ENCODE measurements around the gene CMSS1.

Gene CMSS1

GRCh38 chr3:99883138-99883461 is 65.4 kb downstream of the CMSS1 start:
- no peaks in the 10 kb centered on the region for H3K27me3 ChIP-seq (ENCODE audit: control insufficient read depth, insufficient read depth, low read length)
- H3K4me1 ChIP-seq: peaks cover 8% of the 10 kb centered on the region
- no peaks in the 10 kb centered on the region for H3K9me3 ChIP-seq (ENCODE audit: control insufficient read depth, low read length)
- no peak overlapping the region for H3K4me2 ChIP-seq (ENCODE audit: low read length)
- no peak overlapping the region for H2AFZ ChIP-seq
- no peak for TF ChIP-seq CTCF (IDR thresholded peaks at IDR 0.05)
- H3K36me3 ChIP-seq (ENCODE audit: control insufficient read depth, insufficient read depth, low read length): no peaks in the 10 kb centered on the region
- H3K9ac ChIP-seq: no peak overlapping the region
- H3K27ac ChIP-seq: no peak overlapping the region
- H3K4me3 ChIP-seq (ENCODE audit: low read depth, low read length): no peak overlapping the region
- H3K79me2 ChIP-seq: no peaks in the 10 kb centered on the region

- Histone ChIP-seq H3K4me2 (ENCODE audit: low read length) (no peak overlapping the region), H3K4me1 (peaks cover 8% of the 10 kb centered on the region), H3K27me3 (ENCODE audit: control insufficient read depth, insufficient read depth, low read length) (no peaks in the 10 kb centered on the region), H3K9me3 (ENCODE audit: control insufficient read depth, low read length) (no peaks in the 10 kb centered on the region), H3K4me3 (ENCODE audit: low read depth, low read length) (no peak overlapping the region), H3K36me3 (ENCODE audit: control insufficient read depth, insufficient read depth, low read length) (no peaks in the 10 kb centered on the region), H3K27ac (no peak overlapping the region), H2AFZ (no peak overlapping the region), H3K79me2 (no peaks in the 10 kb centered on the region), H3K9ac (no peak overlapping the region)
- TF ChIP-seq CTCF (IDR thresholded peaks at IDR 0.05): no peak
These were observed 66.0 kb downstream of the CMSS1 start for GRCh38 chr3:99883693-99884092.

GRCh38 chr3:99884484-99884883 is 66.8 kb downstream of the CMSS1 start:
- H3K27ac ChIP-seq: no peak overlapping the region
- H3K79me2 ChIP-seq: no peaks in the 10 kb centered on the region
- no peaks in the 10 kb centered on the region for H3K9me3 ChIP-seq (ENCODE audit: control insufficient read depth, low read length)
- H2AFZ ChIP-seq: no peak overlapping the region
- H3K36me3 ChIP-seq (ENCODE audit: control insufficient read depth, insufficient read depth, low read length): no peaks in the 10 kb centered on the region
- no peak overlapping the region for H3K4me2 ChIP-seq (ENCODE audit: low read length)
- no peak overlapping the region for H3K9ac ChIP-seq
- H3K4me3 ChIP-seq (ENCODE audit: low read depth, low read length): no peak overlapping the region
- H3K27me3 ChIP-seq (ENCODE audit: control insufficient read depth, insufficient read depth, low read length): no peaks in the 10 kb centered on the region
- peaks cover 8% of the 10 kb centered on the region for H3K4me1 ChIP-seq
- TF ChIP-seq CTCF (IDR thresholded peaks at IDR 0.05): no peak

GRCh38 chr3:99885085-99885484 is 67.4 kb downstream of the CMSS1 start:
- Histone ChIP-seq H3K4me3 (ENCODE audit: low read depth, low read length) (no peak overlapping the region), H3K9me3 (ENCODE audit: control insufficient read depth, low read length) (no peaks in the 10 kb centered on the region), H2AFZ (no peak overlapping the region), H3K9ac (no peak overlapping the region), H3K4me1 (peaks cover 8% of the 10 kb centered on the region), H3K36me3 (ENCODE audit: control insufficient read depth, insufficient read depth, low read length) (no peaks in the 10 kb centered on the region), H3K4me2 (ENCODE audit: low read length) (no peak overlapping the region), H3K27me3 (ENCODE audit: control insufficient read depth, insufficient read depth, low read length) (no peaks in the 10 kb centered on the region), H3K79me2 (no peaks in the 10 kb centered on the region), H3K27ac (no peak overlapping the region)
- TF ChIP-seq CTCF (IDR thresholded peaks at IDR 0.05): no peak

GRCh38 chr3:99885851-99886250 is 68.2 kb downstream of the CMSS1 start:
- Histone ChIP-seq H3K27ac (no peak overlapping the region), H3K4me3 (ENCODE audit: low read depth, low read length) (no peak overlapping the region), H2AFZ (no peak overlapping the region), H3K36me3 (ENCODE audit: control insufficient read depth, insufficient read depth, low read length) (no peaks in the 10 kb centered on the region), H3K4me1 (peaks cover 6% of the 10 kb centered on the region), H3K27me3 (ENCODE audit: control insufficient read depth, insufficient read depth, low read length) (no peaks in the 10 kb centered on the region), H3K9me3 (ENCODE audit: control insufficient read depth, low read length) (no peaks in the 10 kb centered on the region), H3K79me2 (no peaks in the 10 kb centered on the region), H3K4me2 (ENCODE audit: low read length) (no peak overlapping the region), H3K9ac (no peak overlapping the region)
- no peak for TF ChIP-seq CTCF (IDR thresholded peaks at IDR 0.05)
